SK-N-SH (cell line): ENCODE measurements around the gene ARL14EP.

Experiments
- CHD2 ChIP-seq: fragments of 150-350 bp; IDR thresholded peaks from 2 replicates; pipeline ENCODE4 v1.6.1; 2018; ENCODE audit warnings: low read length; ENCODE audit not compliant: partially characterized antibody
- EZH2phosphoT487 ChIP-seq: fragments of 200-600 bp; sonication (generic); IDR thresholded peaks from 2 replicates; pipeline ENCODE4 v1.6.1; 2017; ENCODE audit warnings: low read depth, mixed run types, mild to moderate bottlenecking, antibody characterized with exemption, moderate library complexity, borderline replicate concordance
- POLR2AphosphoS5 ChIP-seq: IDR thresholded peaks from 2 replicates; pipeline ENCODE4 v1.6.1; 2012; ENCODE audit warnings: low read depth, low read length
- RAD21 ChIP-seq: IDR thresholded peaks from 2 replicates; pipeline ENCODE4 v1.6.1; 2012; ENCODE audit warnings: mild to moderate bottlenecking, low read length
- SIN3A ChIP-seq: IDR thresholded peaks from 2 replicates; pipeline ENCODE4 v1.6.1; 2012; ENCODE audit warnings: low read depth, mild to moderate bottlenecking, low read length, moderate library complexity, borderline replicate concordance
- TAF1 ChIP-seq: IDR thresholded peaks from 2 replicates; pipeline ENCODE4 v1.6.1; 2012; ENCODE audit warnings: low read depth, mild to moderate bottlenecking, low read length, moderate library complexity, borderline replicate concordance
- TF ChIP-seq, protein P1 (sequence below): fragments of 200-600 bp; sonication (generic); IDR thresholded peaks from 2 replicates; pipeline ENCODE4 v1.6.1; 2017; ENCODE audit warnings: antibody characterized with exemption, mild to moderate bottlenecking, moderate library complexity
- TF ChIP-seq, protein P2 (sequence below): IDR thresholded peaks from 2 replicates; pipeline ENCODE4 v1.4.0; 2012; ENCODE audit warnings: low read depth, borderline replicate concordance
- TF ChIP-seq, protein P3 (sequence below): IDR thresholded peaks from 2 replicates; pipeline ENCODE4 v1.6.1; 2012; ENCODE audit warnings: mild to moderate bottlenecking, low read depth, low read length, moderate library complexity

- TF ChIP-seq SIN3A (no peak), POLR2AphosphoS5 (no peak), TAF1 (no peak), RAD21 (no peak), CHD2 (no peak), EZH2phosphoT487 (no peak)
- TF ChIP-seq, protein P1, sequence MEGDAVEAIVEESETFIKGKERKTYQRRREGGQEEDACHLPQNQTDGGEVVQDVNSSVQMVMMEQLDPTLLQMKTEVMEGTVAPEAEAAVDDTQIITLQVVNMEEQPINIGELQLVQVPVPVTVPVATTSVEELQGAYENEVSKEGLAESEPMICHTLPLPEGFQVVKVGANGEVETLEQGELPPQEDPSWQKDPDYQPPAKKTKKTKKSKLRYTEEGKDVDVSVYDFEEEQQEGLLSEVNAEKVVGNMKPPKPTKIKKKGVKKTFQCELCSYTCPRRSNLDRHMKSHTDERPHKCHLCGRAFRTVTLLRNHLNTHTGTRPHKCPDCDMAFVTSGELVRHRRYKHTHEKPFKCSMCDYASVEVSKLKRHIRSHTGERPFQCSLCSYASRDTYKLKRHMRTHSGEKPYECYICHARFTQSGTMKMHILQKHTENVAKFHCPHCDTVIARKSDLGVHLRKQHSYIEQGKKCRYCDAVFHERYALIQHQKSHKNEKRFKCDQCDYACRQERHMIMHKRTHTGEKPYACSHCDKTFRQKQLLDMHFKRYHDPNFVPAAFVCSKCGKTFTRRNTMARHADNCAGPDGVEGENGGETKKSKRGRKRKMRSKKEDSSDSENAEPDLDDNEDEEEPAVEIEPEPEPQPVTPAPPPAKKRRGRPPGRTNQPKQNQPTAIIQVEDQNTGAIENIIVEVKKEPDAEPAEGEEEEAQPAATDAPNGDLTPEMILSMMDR: no peak
- TF ChIP-seq, protein P2, sequence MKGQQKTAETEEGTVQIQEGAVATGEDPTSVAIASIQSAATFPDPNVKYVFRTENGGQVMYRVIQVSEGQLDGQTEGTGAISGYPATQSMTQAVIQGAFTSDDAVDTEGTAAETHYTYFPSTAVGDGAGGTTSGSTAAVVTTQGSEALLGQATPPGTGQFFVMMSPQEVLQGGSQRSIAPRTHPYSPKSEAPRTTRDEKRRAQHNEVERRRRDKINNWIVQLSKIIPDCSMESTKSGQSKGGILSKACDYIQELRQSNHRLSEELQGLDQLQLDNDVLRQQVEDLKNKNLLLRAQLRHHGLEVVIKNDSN: no peak
- TF ChIP-seq, protein P3, sequence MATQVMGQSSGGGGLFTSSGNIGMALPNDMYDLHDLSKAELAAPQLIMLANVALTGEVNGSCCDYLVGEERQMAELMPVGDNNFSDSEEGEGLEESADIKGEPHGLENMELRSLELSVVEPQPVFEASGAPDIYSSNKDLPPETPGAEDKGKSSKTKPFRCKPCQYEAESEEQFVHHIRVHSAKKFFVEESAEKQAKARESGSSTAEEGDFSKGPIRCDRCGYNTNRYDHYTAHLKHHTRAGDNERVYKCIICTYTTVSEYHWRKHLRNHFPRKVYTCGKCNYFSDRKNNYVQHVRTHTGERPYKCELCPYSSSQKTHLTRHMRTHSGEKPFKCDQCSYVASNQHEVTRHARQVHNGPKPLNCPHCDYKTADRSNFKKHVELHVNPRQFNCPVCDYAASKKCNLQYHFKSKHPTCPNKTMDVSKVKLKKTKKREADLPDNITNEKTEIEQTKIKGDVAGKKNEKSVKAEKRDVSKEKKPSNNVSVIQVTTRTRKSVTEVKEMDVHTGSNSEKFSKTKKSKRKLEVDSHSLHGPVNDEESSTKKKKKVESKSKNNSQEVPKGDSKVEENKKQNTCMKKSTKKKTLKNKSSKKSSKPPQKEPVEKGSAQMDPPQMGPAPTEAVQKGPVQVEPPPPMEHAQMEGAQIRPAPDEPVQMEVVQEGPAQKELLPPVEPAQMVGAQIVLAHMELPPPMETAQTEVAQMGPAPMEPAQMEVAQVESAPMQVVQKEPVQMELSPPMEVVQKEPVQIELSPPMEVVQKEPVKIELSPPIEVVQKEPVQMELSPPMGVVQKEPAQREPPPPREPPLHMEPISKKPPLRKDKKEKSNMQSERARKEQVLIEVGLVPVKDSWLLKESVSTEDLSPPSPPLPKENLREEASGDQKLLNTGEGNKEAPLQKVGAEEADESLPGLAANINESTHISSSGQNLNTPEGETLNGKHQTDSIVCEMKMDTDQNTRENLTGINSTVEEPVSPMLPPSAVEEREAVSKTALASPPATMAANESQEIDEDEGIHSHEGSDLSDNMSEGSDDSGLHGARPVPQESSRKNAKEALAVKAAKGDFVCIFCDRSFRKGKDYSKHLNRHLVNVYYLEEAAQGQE: no peak
These were observed 3.3 kb downstream of the ARL14EP start for GRCh38 chr11:30326114-30326778.
